DND-41 (cell line): ENCODE measurements around the gene GBP2.
A peak's percentile ranks its signal among the peaks of the same experiment; 100 is the strongest.

Experiments used
- ATAC-seq: fragments of 200-7000 bp; cut with Tn5 transposase; 3 replicates; pipeline ENCODE4 v1.9.1; 2021; ENCODE audit warnings: low read depth; ENCODE audit not compliant: insufficient read depth
- DNase-seq: peaks from one replicate; pipeline ENCODE4 v3.0.0-alpha.2; 2020
- H2AFZ ChIP-seq: 2 replicates; pipeline ENCODE4 v1.6.0; 2012; ENCODE audit warnings: low read depth, low read length
- H3K27ac ChIP-seq: 2 replicates; pipeline ENCODE4 v1.5.1; 2012; ENCODE audit warnings: low read length, inconsistent platforms
- H3K27me3 ChIP-seq: fragments of 200-600 bp; sonication (generic); 2 replicates; pipeline ENCODE4 v1.6.0; 2012; ENCODE audit warnings: low read length, mild to moderate bottlenecking, inconsistent platforms; ENCODE audit not compliant: insufficient read depth, poor library complexity
- H3K36me3 ChIP-seq: 2 replicates; pipeline ENCODE4 v1.5.1; 2012; ENCODE audit warnings: low read length, inconsistent platforms; ENCODE audit not compliant: insufficient read depth
- H3K4me1 ChIP-seq: 2 replicates; pipeline ENCODE4 v1.5.1; 2012; ENCODE audit warnings: mild to moderate bottlenecking, low read length; ENCODE audit not compliant: insufficient read depth
- H3K4me2 ChIP-seq: 2 replicates; pipeline ENCODE4 v1.6.0; 2012; ENCODE audit warnings: mild to moderate bottlenecking, moderate library complexity, low read length, inconsistent platforms; ENCODE audit not compliant: insufficient read depth
- H3K4me3 ChIP-seq, 2 experiments: fragments of 200-600 bp in 1 of 2; shearing (Covaris generic) in 1 of 2; 2 replicates each; pipeline ENCODE4 v1.5.1; 2012 to 2016; ENCODE audit warnings: inconsistent platforms in 2 of 2, low read length in 2 of 2, mild to moderate bottlenecking in 2 of 2, low read depth in 1 of 2, moderate library complexity in 1 of 2
- H3K79me2 ChIP-seq: 2 replicates; pipeline ENCODE4 v1.6.0; 2012; ENCODE audit warnings: low read length, inconsistent platforms; ENCODE audit not compliant: insufficient read depth
- H3K9ac ChIP-seq: 2 replicates; pipeline ENCODE4 v1.6.0; 2012; ENCODE audit warnings: low read depth, mild to moderate bottlenecking, inconsistent platforms, low read length, moderate library complexity
- H3K9me3 ChIP-seq: 2 replicates; pipeline ENCODE4 v1.5.1; 2012; ENCODE audit warnings: low read length, moderate library complexity, mild to moderate bottlenecking, inconsistent platforms; ENCODE audit not compliant: insufficient read depth, severe bottlenecking
- H4K20me1 ChIP-seq: 2 replicates; pipeline ENCODE4 v1.6.0; 2012; ENCODE audit warnings: low read length; ENCODE audit not compliant: insufficient read depth
- EZH2 ChIP-seq: IDR thresholded peaks from 3 replicates; pipeline ENCODE4 v1.6.1; 2012; ENCODE audit warnings: borderline replicate concordance, low read depth, mild to moderate bottlenecking, moderate library complexity, low read length, inconsistent platforms; ENCODE audit not compliant: severe bottlenecking
- TF ChIP-seq, protein P1 (sequence below): IDR thresholded peaks from 2 replicates; pipeline ENCODE4 v1.5.1; 2012; ENCODE audit warnings: borderline replicate concordance, low read length, moderate library complexity, mild to moderate bottlenecking; ENCODE audit not compliant: poor library complexity, severe bottlenecking; ENCODE audit errors: extremely low read depth

The GBP2 gene

GRCh38 chr1:89125913-89126580 is at the start of gene GBP2:
Gene GBP2, minus strand, starts transcription at chr1:89126114. Its CDS starts 4,148 bp downstream, at chr1:89121966.
- Histone ChIP-seq H2AFZ (peak within 1 kb of the TSS; percentile 54; the same call in 1 of the 2 replicates), H3K27me3 (no peaks in the 10 kb centered on the region), H3K4me1 (peaks cover 50% of the 10 kb centered on the region), H3K4me2 (peak within 1 kb of the TSS; percentile 46), H3K27ac (peak within 1 kb of the TSS; percentile 72), H3K4me3 (peak within 1 kb of the TSS in 1 of 2 experiments; percentile 37; a peak in 2 of 4 replicates), H3K9me3 (no peaks in the 10 kb centered on the region), H3K36me3 (no peaks in the 10 kb centered on the region), H4K20me1 (no peaks in the 10 kb centered on the region), H3K79me2 (no peaks in the 10 kb centered on the region), H3K9ac (peak within 1 kb of the TSS; percentile 22)
- DNase-seq: no peak
- TF ChIP-seq, protein P1, sequence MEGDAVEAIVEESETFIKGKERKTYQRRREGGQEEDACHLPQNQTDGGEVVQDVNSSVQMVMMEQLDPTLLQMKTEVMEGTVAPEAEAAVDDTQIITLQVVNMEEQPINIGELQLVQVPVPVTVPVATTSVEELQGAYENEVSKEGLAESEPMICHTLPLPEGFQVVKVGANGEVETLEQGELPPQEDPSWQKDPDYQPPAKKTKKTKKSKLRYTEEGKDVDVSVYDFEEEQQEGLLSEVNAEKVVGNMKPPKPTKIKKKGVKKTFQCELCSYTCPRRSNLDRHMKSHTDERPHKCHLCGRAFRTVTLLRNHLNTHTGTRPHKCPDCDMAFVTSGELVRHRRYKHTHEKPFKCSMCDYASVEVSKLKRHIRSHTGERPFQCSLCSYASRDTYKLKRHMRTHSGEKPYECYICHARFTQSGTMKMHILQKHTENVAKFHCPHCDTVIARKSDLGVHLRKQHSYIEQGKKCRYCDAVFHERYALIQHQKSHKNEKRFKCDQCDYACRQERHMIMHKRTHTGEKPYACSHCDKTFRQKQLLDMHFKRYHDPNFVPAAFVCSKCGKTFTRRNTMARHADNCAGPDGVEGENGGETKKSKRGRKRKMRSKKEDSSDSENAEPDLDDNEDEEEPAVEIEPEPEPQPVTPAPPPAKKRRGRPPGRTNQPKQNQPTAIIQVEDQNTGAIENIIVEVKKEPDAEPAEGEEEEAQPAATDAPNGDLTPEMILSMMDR: no peak
- no peak for TF ChIP-seq EZH2
- ATAC-seq: peak; percentile 79

DNA sequence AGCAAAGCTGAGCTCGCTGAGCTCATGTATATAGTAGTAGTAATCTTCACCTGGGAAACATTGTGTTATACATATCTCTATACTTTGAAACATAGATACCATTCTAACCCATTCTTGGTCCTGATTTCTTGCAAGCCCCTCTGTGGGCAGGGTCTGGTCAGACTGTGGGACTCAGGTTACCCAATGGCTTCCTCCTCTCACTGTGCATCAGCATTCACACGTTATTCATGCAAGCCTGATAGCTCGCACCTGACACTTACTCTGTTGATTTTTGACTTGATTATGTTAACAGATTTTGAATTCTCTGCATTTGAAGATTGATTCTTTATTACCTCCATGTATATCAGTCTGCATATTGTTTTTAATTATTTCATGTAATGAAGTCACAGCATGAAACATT is 48.6 kb upstream of the GBP2 start:
- H3K4me2 ChIP-seq: no peak overlapping the region
- no peak overlapping the region for H3K9ac ChIP-seq
- no peaks in the 10 kb centered on the region for H4K20me1 ChIP-seq
- no peak for DNase-seq
- H3K36me3 ChIP-seq: no peaks in the 10 kb centered on the region
- no peak for ATAC-seq
- no peak overlapping the region for H3K4me3 ChIP-seq
- TF ChIP-seq, protein P1: no peak
- TF ChIP-seq EZH2: no peak
- no peaks in the 10 kb centered on the region for H3K9me3 ChIP-seq
- H2AFZ ChIP-seq: no peak overlapping the region
- H3K4me1 ChIP-seq: no peaks in the 10 kb centered on the region
- H3K27me3 ChIP-seq: no peaks in the 10 kb centered on the region
- H3K27ac ChIP-seq: no peak overlapping the region
- no peaks in the 10 kb centered on the region for H3K79me2 ChIP-seq

GRCh38 chr1:89172468-89173143 is 46.7 kb upstream of the GBP2 start:
- Histone ChIP-seq H3K9me3 (no peaks in the 10 kb centered on the region), H3K4me2 (no peak overlapping the region), H3K27me3 (no peaks in the 10 kb centered on the region), H3K4me1 (no peaks in the 10 kb centered on the region), H3K36me3 (no peaks in the 10 kb centered on the region), H2AFZ (no peak overlapping the region), H3K27ac (no peak overlapping the region), H3K9ac (no peak overlapping the region), H4K20me1 (no peaks in the 10 kb centered on the region), H3K79me2 (no peaks in the 10 kb centered on the region), H3K4me3 (no peak overlapping the region)
- ATAC-seq: no peak
- TF ChIP-seq EZH2: no peak
- TF ChIP-seq, protein P1: no peak
- no peak for DNase-seq
